ENCODE results near the gene LMO1. TPM values are rescaled to one million over a fixed set of nuclear protein-coding genes. Genes with fewer than 3 reads are reported as not detected.

LMO1 gene
- total and polyA plus RNA-seq, 2 of the 8 experiments (the other 6 are each of a cell fraction or from before 2014, with no cell fraction given) = 0.17 TPM; not detected in 1

DNA sequence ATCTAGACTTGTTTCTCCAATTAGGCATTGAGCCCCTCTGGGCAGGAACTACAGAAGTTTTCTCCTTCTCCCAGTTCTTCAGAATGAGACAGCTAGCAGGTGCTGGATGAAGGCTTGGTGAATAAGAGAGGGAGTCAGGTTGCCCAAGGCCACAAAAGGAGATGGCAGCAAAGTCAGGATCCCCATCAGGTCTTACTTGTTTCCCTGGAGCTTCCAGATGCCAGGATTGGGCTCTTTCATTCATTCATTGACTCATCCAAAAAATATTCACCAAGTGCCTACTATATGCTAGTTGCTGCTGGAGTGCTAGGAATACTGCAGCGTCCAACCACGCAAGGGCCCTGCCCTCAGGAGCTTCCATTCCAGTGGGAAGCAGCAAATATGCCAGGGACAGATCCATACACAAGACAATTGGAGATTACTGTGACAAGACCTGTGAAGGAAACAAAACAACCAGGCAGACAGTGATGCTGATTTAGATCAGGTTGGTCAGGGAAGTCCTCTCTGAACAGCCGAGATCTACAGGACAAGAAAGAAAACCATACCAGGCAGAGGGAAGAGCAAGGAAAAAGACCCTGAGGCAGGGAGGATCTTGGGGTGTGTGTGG, 24.6 kb upstream of the LMO1 start:
- Histone ChIP-seq H3K4me3 (ENCODE audit: extremely low read depth in 1 of 4, insufficient read depth in 2 of 4, low read depth in 3 of 4, low read length in 4 of 4) (no peak overlapping the region), H3K4me1 (replicated peaks in 1 of 4; ENCODE audit: control insufficient read depth in 3 of 4, insufficient read depth in 4 of 4, low read length in 3 of 4) (peaks cover 0 to 11% (median 7%) of the 10 kb centered on the region in 4 experiments; a peak in 6 of 7 replicates), H3K56ac (replicated peaks; ENCODE audit: insufficient read length, low read depth, low read length) (no peak overlapping the region), H3K23ac (ENCODE audit: insufficient read length) (no peak overlapping the region), H4K91ac (replicated peaks; ENCODE audit: insufficient read length, low read length) (no peak overlapping the region), H3K9ac (replicated peaks in 1 of 4; ENCODE audit: extremely low read depth in 1 of 4, low read depth in 3 of 4, low read length in 3 of 4) (no peak overlapping the region), H2AK5ac (ENCODE audit: low read depth, low read length) (no peak overlapping the region), H3K27ac (ENCODE audit: low read depth, low read length) (no peak overlapping the region), H3K79me2 (ENCODE audit: control insufficient read depth in 1 of 2, insufficient read depth in 2 of 2, low read length in 2 of 2) (no peaks in the 10 kb centered on the region), H2BK15ac (ENCODE audit: low read length) (no peak overlapping the region), H3K79me1 (ENCODE audit: low read depth, low read length) (no peaks in the 10 kb centered on the region), H2BK12ac (ENCODE audit: low read depth, low read length) (0 out of 2 replicates have a peak overlapping the region, but pooled peaks have one; percentile 17), H3K9me3 (ENCODE audit: insufficient read depth in 2 of 2, low read depth in 1 of 2, low read length in 1 of 2) (no peaks in the 10 kb centered on the region), H3K4ac (replicated peaks; ENCODE audit: insufficient read length, low read depth, low read length) (no peak overlapping the region), H3K23me2 (ENCODE audit: low read depth, low read length) (no peaks in the 10 kb centered on the region), H4K20me1 (replicated peaks in 1 of 2; ENCODE audit: control insufficient read depth in 1 of 2, insufficient read depth in 2 of 2, low read length in 2 of 2) (no peaks in the 10 kb centered on the region), H2BK5ac (ENCODE audit: low read depth, low read length) (no peak overlapping the region), H2BK20ac (ENCODE audit: low read length) (0 out of 2 replicates have a peak overlapping the region, but pooled peaks have one; percentile 48), H3K27me3 (replicated peaks in 1 of 4; ENCODE audit: control insufficient read depth in 3 of 4, extremely low read depth in 1 of 4, insufficient read depth in 3 of 4, low read length in 3 of 4) (no peaks in the 10 kb centered on the region), H4K5ac (ENCODE audit: insufficient read length, low read depth, low read length) (no peak overlapping the region), H2BK120ac (replicated peaks; ENCODE audit: low read depth, low read length) (no peak overlapping the region), H3K36me3 (ENCODE audit: control insufficient read depth in 2 of 4, insufficient read depth in 4 of 4, low read length in 3 of 4) (no peaks in the 10 kb centered on the region), H3K18ac (ENCODE audit: extremely low read depth, low read length) (no peak overlapping the region; the same call in 1 of the 2 replicates), H3K4me2 (ENCODE audit: insufficient read depth in 1 of 2, low read depth in 2 of 2, low read length in 2 of 2) (no peak overlapping the region), H2AFZ (ENCODE audit: low read length) (no peak overlapping the region), H3K14ac (ENCODE audit: insufficient read length) (no peak overlapping the region), H4K8ac (ENCODE audit: extremely low read depth, insufficient read depth, low read length) (no peak overlapping the region)
- DNase-seq (ENCODE audit: low read depth in 1 of 2, low spot score in 2 of 2) (no peak), FAIRE-seq (no peak)
- POLR2A ChIA-PET (ENCODE audit: partially characterized antibody) = no interaction called here
- CTCF ChIA-PET (ENCODE audit: partially characterized antibody) = interaction anchor here (0.8 to 6.8 kb wide), 8 partner anchors 11 to 96 kb away, joined by 3 to 42 read pairs (median 4); partner anchors contain the start of gene LMO1
- WGBS, 2 experiments (ENCODE audit: extremely low coverage in 1 of 2, insufficient coverage in 1 of 2, insufficient read length in 1 of 2, insufficient replicate concordance in 2 of 2, low coverage in 1 of 2, low lambda C conversion rate in 2 of 2, missing lambda C conversion rate in 1 of 2) = 62% methylated on average over 3 of the region's 3 CpGs; no CpG with 5 or more reads in 1 of the 2 experiments
